ENCODE results near the gene EGFL8.

The EGFL8 gene

DNA sequence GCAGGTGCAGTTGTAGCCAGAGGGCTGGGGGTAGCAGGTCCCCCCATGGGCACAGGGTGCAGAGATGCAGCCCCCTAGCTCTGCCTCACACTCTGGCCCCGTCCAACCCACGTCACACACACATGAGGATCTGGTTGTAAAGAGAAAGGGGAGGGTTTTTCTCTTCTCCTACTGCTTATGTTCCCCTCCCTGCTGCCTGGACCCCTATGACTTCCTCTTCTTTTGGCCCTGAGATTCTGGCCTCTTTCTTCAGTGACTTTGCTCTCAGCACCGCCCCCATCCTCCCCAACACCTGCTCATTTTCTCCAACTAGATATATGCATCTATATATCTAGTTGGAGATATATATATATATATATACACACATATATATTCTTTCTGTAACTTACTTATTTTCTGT is 49.7 kb downstream of the EGFL8 start:
- TF ChIP-seq, protein P1, sequence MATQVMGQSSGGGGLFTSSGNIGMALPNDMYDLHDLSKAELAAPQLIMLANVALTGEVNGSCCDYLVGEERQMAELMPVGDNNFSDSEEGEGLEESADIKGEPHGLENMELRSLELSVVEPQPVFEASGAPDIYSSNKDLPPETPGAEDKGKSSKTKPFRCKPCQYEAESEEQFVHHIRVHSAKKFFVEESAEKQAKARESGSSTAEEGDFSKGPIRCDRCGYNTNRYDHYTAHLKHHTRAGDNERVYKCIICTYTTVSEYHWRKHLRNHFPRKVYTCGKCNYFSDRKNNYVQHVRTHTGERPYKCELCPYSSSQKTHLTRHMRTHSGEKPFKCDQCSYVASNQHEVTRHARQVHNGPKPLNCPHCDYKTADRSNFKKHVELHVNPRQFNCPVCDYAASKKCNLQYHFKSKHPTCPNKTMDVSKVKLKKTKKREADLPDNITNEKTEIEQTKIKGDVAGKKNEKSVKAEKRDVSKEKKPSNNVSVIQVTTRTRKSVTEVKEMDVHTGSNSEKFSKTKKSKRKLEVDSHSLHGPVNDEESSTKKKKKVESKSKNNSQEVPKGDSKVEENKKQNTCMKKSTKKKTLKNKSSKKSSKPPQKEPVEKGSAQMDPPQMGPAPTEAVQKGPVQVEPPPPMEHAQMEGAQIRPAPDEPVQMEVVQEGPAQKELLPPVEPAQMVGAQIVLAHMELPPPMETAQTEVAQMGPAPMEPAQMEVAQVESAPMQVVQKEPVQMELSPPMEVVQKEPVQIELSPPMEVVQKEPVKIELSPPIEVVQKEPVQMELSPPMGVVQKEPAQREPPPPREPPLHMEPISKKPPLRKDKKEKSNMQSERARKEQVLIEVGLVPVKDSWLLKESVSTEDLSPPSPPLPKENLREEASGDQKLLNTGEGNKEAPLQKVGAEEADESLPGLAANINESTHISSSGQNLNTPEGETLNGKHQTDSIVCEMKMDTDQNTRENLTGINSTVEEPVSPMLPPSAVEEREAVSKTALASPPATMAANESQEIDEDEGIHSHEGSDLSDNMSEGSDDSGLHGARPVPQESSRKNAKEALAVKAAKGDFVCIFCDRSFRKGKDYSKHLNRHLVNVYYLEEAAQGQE (IDR thresholded peaks at IDR 0.05; ENCODE audit: low read depth), result no peak
- TF ChIP-seq RAD21 (IDR thresholded peaks at IDR 0.05; ENCODE audit: low read depth) (no peak), EP300 (IDR thresholded peaks at IDR 0.05; ENCODE audit: borderline replicate concordance) (no peak), USF1 (IDR thresholded peaks at IDR 0.05) (no peak), NFIC (IDR thresholded peaks at IDR 0.05) (no peak), MAX (IDR thresholded peaks at IDR 0.05) (no peak), TEAD4 (IDR thresholded peaks at IDR 0.05) (no peak), TCF12 (IDR thresholded peaks at IDR 0.05; ENCODE audit: low read depth) (no peak), CREB1 (IDR thresholded peaks at IDR 0.05; ENCODE audit: low read depth) (no peak), YY1 (IDR thresholded peaks at IDR 0.05; ENCODE audit: low read depth) (no peak), EGR1 (IDR thresholded peaks at IDR 0.05) (no peak), TAF1 (IDR thresholded peaks at IDR 0.05; ENCODE audit: low read depth) (no peak), ZBTB7A (IDR thresholded peaks at IDR 0.05; ENCODE audit: low read depth) (no peak), FOXM1 (IDR thresholded peaks at IDR 0.05; ENCODE audit: borderline replicate concordance, low read depth) (no peak)

- TF ChIP-seq, protein P1 (IDR thresholded peaks at IDR 0.05; ENCODE audit: low read depth), result no peak
- TF ChIP-seq EP300 (IDR thresholded peaks at IDR 0.05; ENCODE audit: borderline replicate concordance) (no peak), EGR1 (IDR thresholded peaks at IDR 0.05) (no peak), USF1 (IDR thresholded peaks at IDR 0.05) (no peak), RAD21 (IDR thresholded peaks at IDR 0.05; ENCODE audit: low read depth) (no peak), FOXM1 (IDR thresholded peaks at IDR 0.05; ENCODE audit: borderline replicate concordance, low read depth) (no peak)
Measured at GRCh38 chr6:32215617-32216016, 51.2 kb downstream of the EGFL8 start.

DNA sequence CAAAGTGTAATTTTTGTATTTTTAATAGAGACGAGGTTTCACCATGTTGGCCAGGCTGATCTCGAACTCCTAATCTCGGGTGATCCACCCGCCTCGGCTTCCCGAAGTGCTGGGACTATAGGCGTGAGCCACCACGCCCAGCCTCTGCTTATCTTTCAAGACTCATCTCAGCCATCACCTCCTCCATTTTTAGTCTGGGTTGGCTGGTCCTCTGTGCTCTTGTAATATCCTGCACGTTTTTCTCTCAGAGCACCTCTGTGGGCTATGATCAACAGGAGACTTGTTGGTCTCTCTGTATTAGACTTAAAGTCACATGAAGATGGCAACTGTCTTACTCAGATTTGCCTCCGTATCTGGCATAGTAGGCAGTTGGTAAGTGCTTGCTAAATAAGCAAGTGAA is 51.9 kb downstream of the EGFL8 start:
- TF ChIP-seq TEAD4 (IDR thresholded peaks at IDR 0.05) (no peak), RAD21 (IDR thresholded peaks at IDR 0.05; ENCODE audit: low read depth) (no peak), YY1 (IDR thresholded peaks at IDR 0.05; ENCODE audit: low read depth) (no peak)

- TF ChIP-seq FOXM1 (IDR thresholded peaks at IDR 0.05; ENCODE audit: borderline replicate concordance, low read depth) (no peak), EP300 (IDR thresholded peaks at IDR 0.05; ENCODE audit: borderline replicate concordance) (no peak), USF1 (IDR thresholded peaks at IDR 0.05) (no peak), NFIC (IDR thresholded peaks at IDR 0.05) (no peak), MAX (IDR thresholded peaks at IDR 0.05) (no peak), CREB1 (IDR thresholded peaks at IDR 0.05; ENCODE audit: low read depth) (no peak), RAD21 (IDR thresholded peaks at IDR 0.05; ENCODE audit: low read depth) (no peak), TEAD4 (IDR thresholded peaks at IDR 0.05) (no peak), EGR1 (IDR thresholded peaks at IDR 0.05) (no peak), YY1 (IDR thresholded peaks at IDR 0.05; ENCODE audit: low read depth) (no peak), TCF12 (IDR thresholded peaks at IDR 0.05; ENCODE audit: low read depth) (no peak), ZBTB7A (IDR thresholded peaks at IDR 0.05; ENCODE audit: low read depth) (no peak), CEBPB (IDR thresholded peaks at IDR 0.05) (no peak), TAF1 (IDR thresholded peaks at IDR 0.05; ENCODE audit: low read depth) (no peak)
- TF ChIP-seq, protein P1 (IDR thresholded peaks at IDR 0.05; ENCODE audit: low read depth), result no peak
Measured at GRCh38 chr6:32216998-32217397, 52.6 kb downstream of the EGFL8 start.
